ENCODE measurements around the gene RPS18. TPM values are rescaled to one million over a fixed set of nuclear protein-coding genes. Genes with fewer than 3 reads are reported as not detected.

The RPS18 gene
- total RNA-seq, 1 donor from 2014 or later = 2,061 TPM

DNA sequence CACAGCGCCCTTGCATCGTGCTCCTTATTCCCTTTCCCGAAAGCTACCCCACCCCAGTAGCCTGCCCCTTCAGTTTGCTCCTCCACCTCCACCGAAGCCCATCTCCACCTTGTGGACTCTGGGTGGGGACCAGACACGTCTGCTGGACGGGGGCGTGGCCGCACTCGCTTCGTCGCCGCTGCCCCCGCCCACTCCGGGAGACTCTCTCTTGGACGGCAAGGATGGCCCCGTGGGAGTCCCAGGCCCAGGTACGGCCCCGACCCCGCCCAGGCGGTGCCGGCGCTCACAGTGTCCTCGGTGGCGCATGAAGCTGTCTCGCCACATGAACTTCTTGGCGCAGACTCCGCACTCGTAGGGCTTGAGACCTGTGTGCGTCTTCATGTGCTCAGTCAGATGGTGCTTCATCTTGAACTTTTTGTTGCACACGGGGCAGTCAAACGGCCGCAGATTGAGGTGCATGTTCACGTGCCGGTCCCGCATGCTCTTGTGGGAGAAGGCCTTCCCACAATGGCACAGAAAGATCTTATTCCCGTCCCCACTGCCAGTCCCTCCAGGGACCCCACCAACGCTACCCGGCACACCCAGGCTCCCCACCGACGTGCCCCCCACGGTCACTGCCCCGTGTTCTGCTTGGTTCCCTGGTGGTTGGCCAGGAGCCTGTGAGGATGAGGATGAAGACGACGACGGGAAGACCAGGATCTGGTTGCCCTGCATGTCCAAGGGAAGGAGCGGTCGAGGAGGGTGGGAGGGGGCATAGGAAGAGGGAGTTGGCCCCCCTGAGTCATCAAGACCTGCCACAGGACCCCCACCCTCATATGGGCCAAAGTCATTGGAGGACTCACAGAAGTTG lies 43.3 kb downstream of the RPS18 start:
- Mint-ChIP-seq H3K27ac (ENCODE audit: unreplicated experiment) (peak overlapping the region; percentile 98), H3K9me3 (ENCODE audit: unreplicated experiment) (no peaks in the 10 kb centered on the region), H3K4me3 (ENCODE audit: unreplicated experiment) (peak overlapping the region; percentile 98), H3K4me1 (ENCODE audit: low read depth, unreplicated experiment) (peaks cover 21% of the 10 kb centered on the region), H3K36me3 (ENCODE audit: low read depth, unreplicated experiment) (peaks cover 10% of the 10 kb centered on the region), H3K27me3 (ENCODE audit: low read depth, unreplicated experiment) (no peaks in the 10 kb centered on the region)
- H3K36me3 ChIP-seq (ENCODE audit: insufficient read depth, low read length) = peaks cover 19% of the 10 kb centered on the region
- peak overlapping the region; percentile 82 for H3K27ac ChIP-seq (ENCODE audit: low read depth, low read length)
- H3K4me2 ChIP-seq (ENCODE audit: low read length) = peak overlapping the region; percentile 100
- peak overlapping the region; percentile 62 for H2AFZ ChIP-seq (ENCODE audit: low read depth, low read length)
- peak overlapping the region; percentile 84 for H3K4me3 ChIP-seq (ENCODE audit: insufficient read depth, low read depth, low read length)
- no peak for DNase-seq (ENCODE audit: low read depth)
- H3K79me2 ChIP-seq (ENCODE audit: insufficient read depth, low read length) = peaks cover 67% of the 10 kb centered on the region
- peaks cover 48% of the 10 kb centered on the region for H3K4me1 ChIP-seq (ENCODE audit: insufficient read depth, low read length)
- peaks cover 27% of the 10 kb centered on the region for H4K20me1 ChIP-seq (ENCODE audit: insufficient read depth, low read length)
- peak overlapping the region; percentile 89 for H3K9ac ChIP-seq (ENCODE audit: low read length)
- H3K27me3 ChIP-seq (ENCODE audit: insufficient read depth, low read length) = no peaks in the 10 kb centered on the region
- H3K9me3 ChIP-seq (ENCODE audit: insufficient read depth, low read depth, low read length) = no peaks in the 10 kb centered on the region
- FAIRE-seq = no peak
- TF ChIP-seq, protein P1, sequence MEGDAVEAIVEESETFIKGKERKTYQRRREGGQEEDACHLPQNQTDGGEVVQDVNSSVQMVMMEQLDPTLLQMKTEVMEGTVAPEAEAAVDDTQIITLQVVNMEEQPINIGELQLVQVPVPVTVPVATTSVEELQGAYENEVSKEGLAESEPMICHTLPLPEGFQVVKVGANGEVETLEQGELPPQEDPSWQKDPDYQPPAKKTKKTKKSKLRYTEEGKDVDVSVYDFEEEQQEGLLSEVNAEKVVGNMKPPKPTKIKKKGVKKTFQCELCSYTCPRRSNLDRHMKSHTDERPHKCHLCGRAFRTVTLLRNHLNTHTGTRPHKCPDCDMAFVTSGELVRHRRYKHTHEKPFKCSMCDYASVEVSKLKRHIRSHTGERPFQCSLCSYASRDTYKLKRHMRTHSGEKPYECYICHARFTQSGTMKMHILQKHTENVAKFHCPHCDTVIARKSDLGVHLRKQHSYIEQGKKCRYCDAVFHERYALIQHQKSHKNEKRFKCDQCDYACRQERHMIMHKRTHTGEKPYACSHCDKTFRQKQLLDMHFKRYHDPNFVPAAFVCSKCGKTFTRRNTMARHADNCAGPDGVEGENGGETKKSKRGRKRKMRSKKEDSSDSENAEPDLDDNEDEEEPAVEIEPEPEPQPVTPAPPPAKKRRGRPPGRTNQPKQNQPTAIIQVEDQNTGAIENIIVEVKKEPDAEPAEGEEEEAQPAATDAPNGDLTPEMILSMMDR (IDR thresholded peaks at IDR 0.05; ENCODE audit: insufficient read depth, low read depth, low read length) = no peak
- no peak for TF ChIP-seq EZH2 (IDR thresholded peaks at IDR 0.05; ENCODE audit: insufficient read depth, low read length)

DNA sequence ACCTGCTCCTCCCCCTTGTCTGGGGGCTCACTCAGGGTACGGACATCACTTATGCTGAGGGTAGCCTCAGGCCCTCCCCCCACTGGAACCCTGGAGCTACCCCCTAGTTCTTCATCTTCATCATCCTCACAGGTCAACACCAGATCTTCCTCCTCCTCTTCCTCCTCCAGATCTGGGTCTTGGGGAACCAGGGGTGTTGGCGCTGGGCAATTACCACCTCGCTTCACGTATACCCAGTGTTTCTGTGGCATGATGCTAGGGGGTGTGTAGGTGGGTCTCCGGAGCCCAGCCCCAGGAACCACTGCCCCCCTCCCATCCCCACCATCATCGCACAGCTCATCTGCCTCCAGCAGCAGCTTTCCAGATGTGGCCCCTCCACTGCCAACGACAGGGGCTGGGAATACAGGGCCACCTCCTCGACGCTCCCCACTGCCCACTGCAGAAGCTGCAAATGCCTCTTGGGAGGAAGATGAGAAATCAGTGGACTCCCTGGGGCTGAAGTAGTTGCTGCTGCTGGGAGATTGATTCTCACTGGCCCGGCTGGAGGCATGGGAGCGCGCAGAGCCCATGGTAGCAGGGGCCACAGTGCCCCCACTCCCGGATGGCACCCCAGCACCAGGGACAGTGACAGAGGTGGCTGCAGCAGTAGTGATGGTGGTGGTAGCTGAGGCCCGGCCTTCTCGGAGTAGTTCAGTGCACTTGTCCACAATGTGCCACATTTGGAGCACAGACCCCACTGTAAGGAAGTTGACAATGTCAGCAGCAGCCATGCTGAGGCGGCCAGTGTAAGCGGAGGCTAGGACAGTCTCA lies 44.1 kb downstream of the RPS18 start:
- Histone ChIP-seq H3K27ac (ENCODE audit: low read depth, low read length) (no peak overlapping the region), H3K36me3 (ENCODE audit: insufficient read depth, low read length) (peaks cover 25% of the 10 kb centered on the region), H4K20me1 (ENCODE audit: insufficient read depth, low read length) (peaks cover 30% of the 10 kb centered on the region), H2AFZ (ENCODE audit: low read depth, low read length) (no peak overlapping the region), H3K9ac (ENCODE audit: low read length) (no peak overlapping the region), H3K4me2 (ENCODE audit: low read length) (no peak overlapping the region), H3K27me3 (ENCODE audit: insufficient read depth, low read length) (no peaks in the 10 kb centered on the region), H3K79me2 (ENCODE audit: insufficient read depth, low read length) (peaks cover 69% of the 10 kb centered on the region), H3K4me3 (ENCODE audit: insufficient read depth, low read depth, low read length) (no peak overlapping the region), H3K4me1 (ENCODE audit: insufficient read depth, low read length) (peaks cover 56% of the 10 kb centered on the region), H3K9me3 (ENCODE audit: insufficient read depth, low read depth, low read length) (no peaks in the 10 kb centered on the region)
- DNase-seq (ENCODE audit: low read depth) (no peak), FAIRE-seq (no peak)
- Mint-ChIP-seq H3K27me3 (ENCODE audit: low read depth, unreplicated experiment) (no peaks in the 10 kb centered on the region), H3K9me3 (ENCODE audit: unreplicated experiment) (no peaks in the 10 kb centered on the region), H3K27ac (ENCODE audit: unreplicated experiment) (no peak overlapping the region), H3K4me1 (ENCODE audit: low read depth, unreplicated experiment) (peaks cover 27% of the 10 kb centered on the region), H3K4me3 (ENCODE audit: unreplicated experiment) (peak overlapping the region; percentile 81), H3K36me3 (ENCODE audit: low read depth, unreplicated experiment) (peaks cover 11% of the 10 kb centered on the region)
- no peak for TF ChIP-seq EZH2 (IDR thresholded peaks at IDR 0.05; ENCODE audit: insufficient read depth, low read length)
- TF ChIP-seq, protein P1 (IDR thresholded peaks at IDR 0.05; ENCODE audit: insufficient read depth, low read depth, low read length) = no peak
